HepG2 (cell line): ENCODE results near the gene KLHL40. TPM values are rescaled to one million over a fixed set of nuclear protein-coding genes. Genes with fewer than 3 reads are reported as not detected.

Source experiments
- ATAC-seq: fragments of 200-7000 bp; cut with Tn5 transposase; 3 replicates; pipeline ENCODE4 v1.9.1; 2020; ENCODE audit warnings: mild to moderate bottlenecking, moderate library complexity
- BruUV-seq: library from RNA; stranded (reverse); fragments of 400-500 nt; replicated peaks from 2 replicates; lab custom pipeline; 2021; lab: Mats Ljungman, UMichigan
- CTCF ChIA-PET: fragments of 300-600 bp; formaldehyde crosslinking; extraction: SDS; loops from one replicate; lab custom pipeline; 2021; ENCODE audit warnings: low total read pairs, inconsistent platforms, low intra/inter-chr PET ratio; lab: Yijun Ruan, JAX
- POLR2A ChIA-PET: fragments of 350-600 bp; sonication (Branson Sonifier 250); formaldehyde crosslinking; loops from one replicate; lab custom pipeline; 2020; ENCODE audit warnings: antibody characterized with exemption, inconsistent platforms; lab: Yijun Ruan, JAX
- DNase-seq: peaks from one replicate; pipeline ENCODE4 v3.0.0-alpha.2; 2015; ENCODE audit warnings: low spot score
- FAIRE-seq: peaks from 3 replicates; lab custom pipeline; 2011; peaks lifted over from hg19 to GRCh38; lab: Jason Lieb, UNC
- H2AFZ ChIP-seq: one replicate; pipeline ENCODE4 v1.6.1; 2011; ENCODE audit warnings: low read length, inconsistent platforms
- H3K27ac ChIP-seq: fragments of 300-600 bp; 3 replicates; pipeline ENCODE4 v1.8.0; 2011; ENCODE audit warnings: mixed run types, mild to moderate bottlenecking, mixed read lengths, low read length, inconsistent platforms; ENCODE audit not compliant: insufficient read depth; ENCODE audit errors: extremely low read length
- H3K27me3 ChIP-seq, 2 experiments: fragments of 200-600 bp in 1 of 2; 2 replicates in 1 of 2; 3 replicates in 1 of 2; pipeline versions ENCODE4 v1.6.0 to v1.8.0; 2011; ENCODE audit warnings: low read length in 2 of 2, mild to moderate bottlenecking in 2 of 2, moderate library complexity in 2 of 2, inconsistent platforms in 1 of 2; ENCODE audit not compliant: insufficient read depth in 2 of 2, control insufficient read depth in 1 of 2
- H3K36me3 ChIP-seq, 2 experiments: fragments of 200-600 bp in 1 of 2; replicated peaks in 1 of 2; 2 replicates in 1 of 2; 3 replicates in 1 of 2; pipeline versions ENCODE4 v1.5.1 to v1.8.0; 2011; ENCODE audit warnings: low read length in 2 of 2, inconsistent platforms in 1 of 2; ENCODE audit not compliant: insufficient read depth in 2 of 2, control insufficient read depth in 1 of 2
- H3K4me1 ChIP-seq: 2 replicates; pipeline ENCODE4 v1.5.1; 2012; ENCODE audit warnings: low read length, inconsistent platforms; ENCODE audit not compliant: insufficient read depth
- H3K4me2 ChIP-seq: 2 replicates; pipeline ENCODE4 v1.6.0; 2011; ENCODE audit warnings: low read depth, low read length, inconsistent platforms
- H3K4me3 ChIP-seq, 3 experiments: fragments of 200-600 bp in 1 of 3; sonication (generic), shearing (Covaris generic) in 1 of 3; replicated peaks in 1 of 3; 2 replicates each; pipeline ENCODE4 v1.5.1; 2011 to 2016; ENCODE audit warnings: low read length in 3 of 3, inconsistent platforms in 2 of 3, low read depth in 2 of 3, mild to moderate bottlenecking in 2 of 3, control low read depth in 1 of 3, mixed read lengths in 1 of 3; ENCODE audit not compliant: insufficient read depth in 1 of 3
- H3K79me2 ChIP-seq: one replicate; pipeline ENCODE4 v1.6.1; 2011; ENCODE audit warnings: low read length, inconsistent platforms; ENCODE audit not compliant: insufficient read depth
- H3K9ac ChIP-seq: 2 replicates; pipeline ENCODE4 v1.6.0; 2011; ENCODE audit warnings: mild to moderate bottlenecking, low read depth, low read length, inconsistent platforms; ENCODE audit not compliant: insufficient read depth
- H3K9me3 ChIP-seq: 2 replicates; pipeline ENCODE4 v1.5.1; 2012; ENCODE audit warnings: mild to moderate bottlenecking, low read length
- H4K20me1 ChIP-seq: 2 replicates; pipeline ENCODE4 v1.6.0; 2011; ENCODE audit warnings: inconsistent platforms, mild to moderate bottlenecking, low read length, moderate library complexity; ENCODE audit not compliant: insufficient read depth
- FOXA3 ChIP-seq: IDR thresholded peaks from 2 replicates; pipeline ENCODE4 v1.6.1; 2016; ENCODE audit warnings: missing genetic modification reagents, missing compliant biosample characterization
- HOXA3 ChIP-seq: sonication (generic); formaldehyde crosslinking; IDR thresholded peaks from 2 replicates; pipeline ENCODE4 v1.5.0; 2020; ENCODE audit warnings: missing genetic modification reagents
- SP140L ChIP-seq: sonication (generic); formaldehyde crosslinking; IDR thresholded peaks from 2 replicates; pipeline ENCODE4 v1.4.0; 2020; ENCODE audit warnings: missing genetic modification reagents, borderline replicate concordance
- ZNF326 ChIP-seq: sonication (generic); formaldehyde crosslinking; IDR thresholded peaks from 2 replicates; pipeline ENCODE4 v1.4.0; 2020; ENCODE audit warnings: missing genetic modification reagents, borderline replicate concordance
- WGBS: methylation state at CpG from one replicate; pipeline ENCODE4 v1.1.6; 2017; ENCODE audit warnings: low lambda C conversion rate; 5-methylcytosine and 5-hydroxymethylcytosine counted together
- in situ Hi-C: cut with HindIII; loops from 2 replicates; pipeline ENCODE4 v1.10.0; 2017; ENCODE audit warnings: low pct_unique_long_range_greater_than_20kb; ENCODE audit not compliant: extremely low pct_ligation_motif_present
- intact Hi-C: fragments of 100-400 bp; cut with micrococcal nuclease; formaldehyde crosslinking; loops from one replicate; pipeline ENCODE4 v1.10.0; 2022; ENCODE audit not compliant: unreplicated experiment
- polyA plus RNA-seq, 8 experiments: library from polyadenylated mRNA; depleted of rRNA in 3 of 8; stranded (reverse) in 7 of 8; unstranded in 1 of 8; fragments of >200 nt; fragmentation: Illumina TruSeq in 4 of 8; extraction: Trizol in 4 of 8; gene quantifications; 2 replicates each; pipeline versions ENCODE4 v1.2.1 to v1.2.3, GENCODE V29; 2011 to 2016; ENCODE audit warnings: low read depth in 4 of 8, missing spikeins in 1 of 8, mixed read lengths in 1 of 8; ENCODE audit not compliant: insufficient read depth in 1 of 8
- total RNA-seq, 5 experiments: library from RNA; depleted of rRNA; stranded (reverse); fragments of >200 nt; fragmentation: Illumina TruSeq; extraction: Trizol; gene quantifications; 2 replicates each; pipeline ENCODE4 v1.2.3, GENCODE V29; 2016; ENCODE audit warnings: low read depth in 1 of 5
- TF ChIP-seq, protein P1 (sequence below): sonication (generic); formaldehyde crosslinking; IDR thresholded peaks from 2 replicates; pipeline ENCODE4 v1.5.0; 2020; ENCODE audit warnings: missing genetic modification reagents
- TF ChIP-seq, protein P2 (sequence below): sonication (generic); formaldehyde crosslinking; conservative IDR thresholded peaks from 2 replicates; pipeline ENCODE4 v1.4.0; 2020; ENCODE audit warnings: missing genetic modification reagents

Gene KLHL40
- total and polyA plus RNA-seq, 2 of the 13 experiments (the other 11 are each of a cell fraction or from before 2014, with no cell fraction given), result not detected

DNA sequence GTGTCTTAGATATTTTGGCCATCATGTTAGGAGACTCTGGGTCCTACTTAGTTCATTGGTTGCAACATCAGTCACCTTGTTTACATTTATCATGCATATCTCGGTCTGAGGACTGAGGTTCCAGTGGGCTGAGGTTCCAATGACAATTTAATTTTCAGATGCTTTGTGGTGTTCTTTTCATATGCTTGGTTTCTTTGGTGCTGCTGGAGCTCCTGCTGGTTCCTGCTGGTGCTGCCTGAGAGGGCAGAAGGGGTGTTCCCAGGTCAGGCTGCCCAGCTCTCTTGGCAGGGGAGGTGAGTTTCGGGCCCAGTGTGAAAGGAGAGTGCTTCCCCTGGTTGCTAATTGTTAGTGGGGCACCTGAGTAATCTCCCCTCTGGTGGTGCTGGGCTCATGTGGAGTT lies 6.9 kb upstream of the KLHL40 start:
- POLR2A ChIA-PET, result no interaction called here
- H3K9ac ChIP-seq, result no peak overlapping the region
- ATAC-seq (no peak), DNase-seq (no peak), FAIRE-seq (no peak)
- in situ Hi-C loops (no loop called here), intact Hi-C loops (no loop called here)
- CTCF ChIA-PET, result no interaction called here
- H3K9me3 ChIP-seq, result no peaks in the 10 kb centered on the region
- H3K27me3 ChIP-seq, result peaks cover 1 to 21% of the 10 kb centered on the region in 2 experiments; a peak in 4 of 5 replicates
- H3K4me2 ChIP-seq, result no peak overlapping the region
- 16% methylated on average over 2 of the region's 2 CpGs for WGBS
- BruUV-seq, result no TSS peak
- 0 out of 2 replicates have a peak, but pooled peaks cover 3% of the 10 kb centered on the region for H3K4me1 ChIP-seq
- H3K4me3 ChIP-seq, result no peak overlapping the region
- H3K27ac ChIP-seq, result no peak overlapping the region
- H3K36me3 ChIP-seq, result no peaks in the 10 kb centered on the region
- no peak overlapping the region for H2AFZ ChIP-seq
- H3K79me2 ChIP-seq, result no peaks in the 10 kb centered on the region
- H4K20me1 ChIP-seq, result no peaks in the 10 kb centered on the region
- TF ChIP-seq SP140L (no peak), HOXA3 (CRISPR knock-in tag) (no peak), ZNF326 (CRISPR knock-in tag) (no peak), FOXA3 (CRISPR knock-in tag) (peak; percentile 7; the same call in 1 of the 2 replicates)
- TF ChIP-seq, protein P1, sequence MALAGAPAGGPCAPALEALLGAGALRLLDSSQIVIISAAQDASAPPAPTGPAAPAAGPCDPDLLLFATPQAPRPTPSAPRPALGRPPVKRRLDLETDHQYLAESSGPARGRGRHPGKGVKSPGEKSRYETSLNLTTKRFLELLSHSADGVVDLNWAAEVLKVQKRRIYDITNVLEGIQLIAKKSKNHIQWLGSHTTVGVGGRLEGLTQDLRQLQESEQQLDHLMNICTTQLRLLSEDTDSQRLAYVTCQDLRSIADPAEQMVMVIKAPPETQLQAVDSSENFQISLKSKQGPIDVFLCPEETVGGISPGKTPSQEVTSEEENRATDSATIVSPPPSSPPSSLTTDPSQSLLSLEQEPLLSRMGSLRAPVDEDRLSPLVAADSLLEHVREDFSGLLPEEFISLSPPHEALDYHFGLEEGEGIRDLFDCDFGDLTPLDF (CRISPR knock-in tag), result no peak
- TF ChIP-seq, protein P2, sequence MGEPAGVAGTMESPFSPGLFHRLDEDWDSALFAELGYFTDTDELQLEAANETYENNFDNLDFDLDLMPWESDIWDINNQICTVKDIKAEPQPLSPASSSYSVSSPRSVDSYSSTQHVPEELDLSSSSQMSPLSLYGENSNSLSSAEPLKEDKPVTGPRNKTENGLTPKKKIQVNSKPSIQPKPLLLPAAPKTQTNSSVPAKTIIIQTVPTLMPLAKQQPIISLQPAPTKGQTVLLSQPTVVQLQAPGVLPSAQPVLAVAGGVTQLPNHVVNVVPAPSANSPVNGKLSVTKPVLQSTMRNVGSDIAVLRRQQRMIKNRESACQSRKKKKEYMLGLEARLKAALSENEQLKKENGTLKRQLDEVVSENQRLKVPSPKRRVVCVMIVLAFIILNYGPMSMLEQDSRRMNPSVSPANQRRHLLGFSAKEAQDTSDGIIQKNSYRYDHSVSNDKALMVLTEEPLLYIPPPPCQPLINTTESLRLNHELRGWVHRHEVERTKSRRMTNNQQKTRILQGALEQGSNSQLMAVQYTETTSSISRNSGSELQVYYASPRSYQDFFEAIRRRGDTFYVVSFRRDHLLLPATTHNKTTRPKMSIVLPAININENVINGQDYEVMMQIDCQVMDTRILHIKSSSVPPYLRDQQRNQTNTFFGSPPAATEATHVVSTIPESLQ, result no peak
